Measurements from ENCODE around the gene COQ8A. TPM values are rescaled to one million over a fixed set of nuclear protein-coding genes. Genes with fewer than 3 reads are reported as not detected.

Gene COQ8A
- total and polyA plus RNA-seq, 10 of the 15 experiments (the other 5 are each of a cell fraction or from before 2014, with no cell fraction given): 0.72 to 24.8 (median 12.1) TPM

DNA sequence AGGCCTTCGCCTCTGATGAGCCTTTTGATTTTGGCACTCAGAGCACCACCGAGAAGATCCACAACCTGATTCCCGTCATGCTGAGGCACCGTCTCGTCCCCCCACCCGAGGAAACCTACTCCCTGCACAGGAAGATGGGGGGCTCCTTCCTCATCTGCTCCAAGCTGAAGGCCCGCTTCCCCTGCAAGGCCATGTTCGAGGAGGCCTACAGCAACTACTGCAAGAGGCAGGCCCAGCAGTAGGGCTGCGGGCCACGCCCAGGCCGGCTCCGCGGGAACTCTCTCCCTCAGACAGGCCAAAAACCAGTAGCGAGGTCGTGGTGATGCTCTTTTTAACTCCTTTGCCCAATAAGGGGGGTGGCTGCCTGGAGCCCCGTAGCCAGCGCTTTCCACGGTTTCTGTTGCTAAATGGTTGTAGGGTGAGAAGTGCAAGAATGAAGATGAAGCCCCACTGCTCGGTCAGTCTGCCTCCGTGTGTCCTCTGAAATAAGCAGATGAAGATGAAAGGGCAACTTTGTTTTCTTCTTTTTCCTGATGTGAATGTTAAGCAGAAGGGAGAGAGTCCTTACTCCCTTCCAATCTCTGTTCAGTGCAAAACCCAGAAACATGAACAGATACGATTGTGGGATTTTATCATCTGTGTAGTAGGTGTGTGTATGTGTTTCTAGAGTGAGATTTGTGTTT, 46.5 kb downstream of the COQ8A start:
- DNase-seq (ENCODE audit: low read depth, low spot score) (no peak), FAIRE-seq (no peak), ATAC-seq (no peak)
- CTCF ChIA-PET: no interaction called here
- Histone ChIP-seq H3K27ac (ENCODE audit: control insufficient read depth, insufficient read depth) (no peak overlapping the region), H3K9ac (ENCODE audit: control insufficient read depth, insufficient read depth, low read length) (no peak overlapping the region), H3K9me3 (replicated peaks; ENCODE audit: control insufficient read depth, insufficient read depth, low read length) (no peaks in the 10 kb centered on the region), H4K20me1 (ENCODE audit: control insufficient read depth, insufficient read depth) (no peaks in the 10 kb centered on the region), H3K4me1 (ENCODE audit: control insufficient read depth, insufficient read depth, low read length) (peaks cover 9% of the 10 kb centered on the region; the same call in 1 of the 2 replicates), H3K4me3 (no peak overlapping the region), H3K79me2 (ENCODE audit: control insufficient read depth, insufficient read depth, low read length) (no peaks in the 10 kb centered on the region), H2AFZ (ENCODE audit: control insufficient read depth, low read depth, low read length) (no peak overlapping the region), H3K36me3 (ENCODE audit: control insufficient read depth in 2 of 2, insufficient read depth in 2 of 2, low read length in 1 of 2) (peaks cover 2 to 3% of the 10 kb centered on the region in 2 experiments; a peak in 3 of 4 replicates), H3K4me2 (ENCODE audit: control insufficient read depth, insufficient read depth) (no peak overlapping the region), H3K27me3 (replicated peaks in 1 of 2; ENCODE audit: control insufficient read depth in 2 of 2, insufficient read depth in 2 of 2, low read length in 1 of 2) (no peaks in the 10 kb centered on the region)
- POLR2A ChIA-PET: no interaction called here
- no peak for TF ChIP-seq SIX5 (IDR thresholded peaks at IDR 0.05; ENCODE audit: low read depth, low read length, severe bottlenecking)
- TF ChIP-seq LARP7 (IDR thresholded peaks at IDR 0.05): no peak
- TF ChIP-seq FOXK2 (IDR thresholded peaks at IDR 0.05): no peak
- TF ChIP-seq KAT2A (conservative IDR thresholded peaks at IDR 0.05; ENCODE audit: control insufficient read depth, low read depth, low read length): no peak
- TF ChIP-seq, protein P1, sequence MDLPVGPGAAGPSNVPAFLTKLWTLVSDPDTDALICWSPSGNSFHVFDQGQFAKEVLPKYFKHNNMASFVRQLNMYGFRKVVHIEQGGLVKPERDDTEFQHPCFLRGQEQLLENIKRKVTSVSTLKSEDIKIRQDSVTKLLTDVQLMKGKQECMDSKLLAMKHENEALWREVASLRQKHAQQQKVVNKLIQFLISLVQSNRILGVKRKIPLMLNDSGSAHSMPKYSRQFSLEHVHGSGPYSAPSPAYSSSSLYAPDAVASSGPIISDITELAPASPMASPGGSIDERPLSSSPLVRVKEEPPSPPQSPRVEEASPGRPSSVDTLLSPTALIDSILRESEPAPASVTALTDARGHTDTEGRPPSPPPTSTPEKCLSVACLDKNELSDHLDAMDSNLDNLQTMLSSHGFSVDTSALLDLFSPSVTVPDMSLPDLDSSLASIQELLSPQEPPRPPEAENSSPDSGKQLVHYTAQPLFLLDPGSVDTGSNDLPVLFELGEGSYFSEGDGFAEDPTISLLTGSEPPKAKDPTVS (IDR thresholded peaks at IDR 0.05; ENCODE audit: low read depth, low read length): no peak
- no peak for TF ChIP-seq GATAD2B (conservative IDR thresholded peaks at IDR 0.05; ENCODE audit: low read depth)
- TF ChIP-seq, protein P2, sequence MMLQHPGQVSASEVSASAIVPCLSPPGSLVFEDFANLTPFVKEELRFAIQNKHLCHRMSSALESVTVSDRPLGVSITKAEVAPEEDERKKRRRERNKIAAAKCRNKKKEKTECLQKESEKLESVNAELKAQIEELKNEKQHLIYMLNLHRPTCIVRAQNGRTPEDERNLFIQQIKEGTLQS (IDR thresholded peaks at IDR 0.05; ENCODE audit: borderline replicate concordance, extremely low read depth, low read depth, low read length): no peak
- TF ChIP-seq POU2F2 (IDR thresholded peaks at IDR 0.05; ENCODE audit: borderline replicate concordance, low read depth, low read length): no peak
- TF ChIP-seq HDAC2 (IDR thresholded peaks at IDR 0.05): no peak
- TF ChIP-seq, protein P3, sequence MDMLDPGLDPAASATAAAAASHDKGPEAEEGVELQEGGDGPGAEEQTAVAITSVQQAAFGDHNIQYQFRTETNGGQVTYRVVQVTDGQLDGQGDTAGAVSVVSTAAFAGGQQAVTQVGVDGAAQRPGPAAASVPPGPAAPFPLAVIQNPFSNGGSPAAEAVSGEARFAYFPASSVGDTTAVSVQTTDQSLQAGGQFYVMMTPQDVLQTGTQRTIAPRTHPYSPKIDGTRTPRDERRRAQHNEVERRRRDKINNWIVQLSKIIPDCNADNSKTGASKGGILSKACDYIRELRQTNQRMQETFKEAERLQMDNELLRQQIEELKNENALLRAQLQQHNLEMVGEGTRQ (IDR thresholded peaks at IDR 0.05; ENCODE audit: borderline replicate concordance, low read depth, low read length): no peak
- TF ChIP-seq RUNX3 (IDR thresholded peaks at IDR 0.05; ENCODE audit: low read length): no peak
- TF ChIP-seq, protein P4, sequence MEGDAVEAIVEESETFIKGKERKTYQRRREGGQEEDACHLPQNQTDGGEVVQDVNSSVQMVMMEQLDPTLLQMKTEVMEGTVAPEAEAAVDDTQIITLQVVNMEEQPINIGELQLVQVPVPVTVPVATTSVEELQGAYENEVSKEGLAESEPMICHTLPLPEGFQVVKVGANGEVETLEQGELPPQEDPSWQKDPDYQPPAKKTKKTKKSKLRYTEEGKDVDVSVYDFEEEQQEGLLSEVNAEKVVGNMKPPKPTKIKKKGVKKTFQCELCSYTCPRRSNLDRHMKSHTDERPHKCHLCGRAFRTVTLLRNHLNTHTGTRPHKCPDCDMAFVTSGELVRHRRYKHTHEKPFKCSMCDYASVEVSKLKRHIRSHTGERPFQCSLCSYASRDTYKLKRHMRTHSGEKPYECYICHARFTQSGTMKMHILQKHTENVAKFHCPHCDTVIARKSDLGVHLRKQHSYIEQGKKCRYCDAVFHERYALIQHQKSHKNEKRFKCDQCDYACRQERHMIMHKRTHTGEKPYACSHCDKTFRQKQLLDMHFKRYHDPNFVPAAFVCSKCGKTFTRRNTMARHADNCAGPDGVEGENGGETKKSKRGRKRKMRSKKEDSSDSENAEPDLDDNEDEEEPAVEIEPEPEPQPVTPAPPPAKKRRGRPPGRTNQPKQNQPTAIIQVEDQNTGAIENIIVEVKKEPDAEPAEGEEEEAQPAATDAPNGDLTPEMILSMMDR (IDR thresholded peaks at IDR 0.05 in 2 of 3, conservative IDR thresholded peaks at IDR 0.05 in 1 of 3; ENCODE audit: control insufficient read depth in 2 of 3, extremely low read depth in 1 of 3, insufficient read depth in 1 of 3, low read depth in 3 of 3, low read length in 3 of 3): no peak
- SMC1A ChIA-PET (ENCODE audit: uncharacterized antibody, unreplicated experiment): no interaction called here
- intact Hi-C loops (cut with micrococcal nuclease; ENCODE audit: unreplicated experiment): no loop called here
- in situ Hi-C loops (cut with MboI): no loop called here
- 91% methylated on average over 21 of the region's 21 CpGs for WGBS (ENCODE audit: insufficient coverage, insufficient replicate concordance, low lambda C conversion rate, missing lambda C conversion rate)
- RAD21 ChIA-PET (ENCODE audit: unreplicated experiment): no interaction called here
- TSS peak; percentile 76 for BruUV-seq (replicated peaks)

All from GM12878 (cell line).